Hepatocyte (in vitro differentiated cells): Measurements from ENCODE around the gene MBL2.

ENCODE experiments used
- EZH2 ChIP-seq: fragments of 200-600 bp; sonication (generic); IDR thresholded peaks from 2 replicates; pipeline ENCODE4 v1.6.1; 2016; ENCODE audit warnings: antibody characterized with exemption, mild to moderate bottlenecking, borderline replicate concordance
- EZH2phosphoT487 ChIP-seq: fragments of 200-600 bp; sonication (generic); IDR thresholded peaks from one replicate; pipeline ENCODE4 v1.6.1; 2018; ENCODE audit warnings: antibody characterized with exemption, mild to moderate bottlenecking, low read depth, moderate library complexity; ENCODE audit not compliant: unreplicated experiment, severe bottlenecking
- TF ChIP-seq, protein P1 (sequence below): fragments of 200-600 bp; sonication (generic); IDR thresholded peaks from 2 replicates; pipeline ENCODE4 v1.5.1; 2016; ENCODE audit warnings: antibody characterized with exemption, mild to moderate bottlenecking; ENCODE audit not compliant: poor library complexity

DNA sequence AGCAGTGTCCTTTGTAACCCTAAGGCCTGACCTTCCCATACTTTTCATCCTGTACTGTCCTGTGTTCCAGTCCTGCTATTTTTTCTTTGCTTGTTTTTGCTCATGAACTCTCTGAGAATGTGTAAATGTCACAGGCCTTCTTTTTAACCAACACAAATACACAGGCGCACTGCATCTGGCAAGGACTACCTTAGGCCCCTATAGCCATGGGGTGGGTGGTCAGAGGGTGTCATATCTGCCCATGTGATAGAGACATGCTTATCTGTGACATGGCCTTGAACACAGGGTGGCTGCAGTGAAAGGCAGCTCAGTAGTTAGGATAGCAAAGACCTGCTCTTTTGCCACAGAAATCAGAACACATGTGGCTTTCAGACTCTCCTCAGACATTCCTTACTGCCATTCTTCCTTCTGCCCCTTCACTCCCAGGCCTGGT, 3.9 kb upstream of the MBL2 start:
- TF ChIP-seq EZH2phosphoT487: no peak
- TF ChIP-seq, protein P1, sequence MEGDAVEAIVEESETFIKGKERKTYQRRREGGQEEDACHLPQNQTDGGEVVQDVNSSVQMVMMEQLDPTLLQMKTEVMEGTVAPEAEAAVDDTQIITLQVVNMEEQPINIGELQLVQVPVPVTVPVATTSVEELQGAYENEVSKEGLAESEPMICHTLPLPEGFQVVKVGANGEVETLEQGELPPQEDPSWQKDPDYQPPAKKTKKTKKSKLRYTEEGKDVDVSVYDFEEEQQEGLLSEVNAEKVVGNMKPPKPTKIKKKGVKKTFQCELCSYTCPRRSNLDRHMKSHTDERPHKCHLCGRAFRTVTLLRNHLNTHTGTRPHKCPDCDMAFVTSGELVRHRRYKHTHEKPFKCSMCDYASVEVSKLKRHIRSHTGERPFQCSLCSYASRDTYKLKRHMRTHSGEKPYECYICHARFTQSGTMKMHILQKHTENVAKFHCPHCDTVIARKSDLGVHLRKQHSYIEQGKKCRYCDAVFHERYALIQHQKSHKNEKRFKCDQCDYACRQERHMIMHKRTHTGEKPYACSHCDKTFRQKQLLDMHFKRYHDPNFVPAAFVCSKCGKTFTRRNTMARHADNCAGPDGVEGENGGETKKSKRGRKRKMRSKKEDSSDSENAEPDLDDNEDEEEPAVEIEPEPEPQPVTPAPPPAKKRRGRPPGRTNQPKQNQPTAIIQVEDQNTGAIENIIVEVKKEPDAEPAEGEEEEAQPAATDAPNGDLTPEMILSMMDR: no peak
- no peak for TF ChIP-seq EZH2
